HG02798 (cell line): Measurements from ENCODE around the gene LETMD1.
"Not testable (repeated sequence)": the region's sequence is repeated elsewhere in the genome, so short reads cannot be mapped to it uniquely, and the experiment has no call there.

Experiments used
- ATAC-seq: cut with Tn5 transposase; IDR thresholded peaks from one replicate; pipeline ENCODE4 v1.9.1; 2021; ENCODE audit warnings: mild to moderate bottlenecking; ENCODE audit not compliant: unreplicated experiment, poor library complexity

The LETMD1 gene, protein sequence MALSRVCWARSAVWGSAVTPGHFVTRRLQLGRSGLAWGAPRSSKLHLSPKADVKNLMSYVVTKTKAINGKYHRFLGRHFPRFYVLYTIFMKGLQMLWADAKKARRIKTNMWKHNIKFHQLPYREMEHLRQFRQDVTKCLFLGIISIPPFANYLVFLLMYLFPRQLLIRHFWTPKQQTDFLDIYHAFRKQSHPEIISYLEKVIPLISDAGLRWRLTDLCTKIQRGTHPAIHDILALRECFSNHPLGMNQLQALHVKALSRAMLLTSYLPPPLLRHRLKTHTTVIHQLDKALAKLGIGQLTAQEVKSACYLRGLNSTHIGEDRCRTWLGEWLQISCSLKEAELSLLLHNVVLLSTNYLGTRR

DNA sequence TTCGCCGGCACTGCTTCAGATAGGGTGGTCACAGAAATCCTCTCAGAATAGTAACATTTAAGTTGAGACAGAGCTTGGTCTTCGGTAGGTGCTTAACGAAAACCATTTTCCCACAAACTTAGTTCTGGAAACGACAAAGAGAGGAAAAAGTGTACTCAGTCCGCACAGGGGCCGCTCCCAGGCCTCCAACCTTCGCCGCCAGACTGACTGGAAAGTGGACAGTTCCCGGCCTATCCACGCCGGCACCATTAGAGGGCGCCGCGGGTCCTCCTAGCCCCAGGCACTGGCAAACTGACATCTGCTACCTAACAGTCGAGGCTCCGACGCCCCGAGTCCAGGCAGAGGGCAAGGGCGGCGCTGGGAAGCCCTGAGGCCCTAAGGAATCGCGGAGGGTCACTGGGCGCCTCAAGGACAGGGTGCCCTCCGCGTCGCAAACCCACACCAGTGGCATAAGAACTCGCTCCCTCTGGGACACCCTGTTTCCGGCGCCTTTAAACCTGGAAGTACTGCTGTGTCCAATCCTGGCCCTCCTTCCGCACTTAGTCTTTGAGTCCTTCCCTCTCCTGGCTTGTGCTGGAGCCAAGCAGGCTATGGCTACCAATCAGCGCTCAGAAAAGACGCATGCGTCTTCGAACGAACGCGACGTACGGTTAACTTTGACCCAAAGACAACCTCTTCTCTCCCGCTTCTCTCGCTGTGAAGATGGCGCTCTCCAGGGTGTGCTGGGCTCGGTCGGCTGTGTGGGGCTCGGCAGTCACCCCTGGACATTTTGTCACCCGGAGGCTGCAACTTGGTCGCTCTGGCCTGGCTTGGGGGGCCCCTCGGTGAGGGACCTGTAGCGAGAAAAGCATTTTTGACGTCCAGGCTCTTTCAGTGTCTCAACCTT, at the start of gene LETMD1:
Gene LETMD1, plus strand, starts transcription at position 673 of the 886 bp plus-strand sequence. Its CDS starts 30 bp downstream, at position 703.
- peak; percentile 97 for ATAC-seq

DNA sequence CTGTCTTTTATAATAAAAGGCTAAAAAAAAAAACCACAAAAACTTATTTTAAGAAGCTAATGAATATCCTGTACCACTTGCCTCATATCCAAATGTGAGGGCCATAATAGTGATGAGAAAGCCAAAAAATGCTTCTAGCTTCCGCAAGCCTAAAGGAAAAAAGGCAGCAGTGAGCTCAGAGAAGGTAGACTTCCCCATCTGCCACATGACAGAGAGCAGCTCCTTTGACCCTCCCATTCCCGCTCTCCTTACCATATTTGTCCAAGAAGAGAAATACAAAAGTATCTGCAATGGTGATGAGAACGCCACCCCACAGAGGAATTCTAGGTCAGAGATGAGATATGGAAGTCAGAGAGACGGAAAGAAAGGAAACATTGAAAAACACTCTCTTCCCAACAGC, 49.0 kb upstream of the LETMD1 start:
- ATAC-seq = no peak

DNA sequence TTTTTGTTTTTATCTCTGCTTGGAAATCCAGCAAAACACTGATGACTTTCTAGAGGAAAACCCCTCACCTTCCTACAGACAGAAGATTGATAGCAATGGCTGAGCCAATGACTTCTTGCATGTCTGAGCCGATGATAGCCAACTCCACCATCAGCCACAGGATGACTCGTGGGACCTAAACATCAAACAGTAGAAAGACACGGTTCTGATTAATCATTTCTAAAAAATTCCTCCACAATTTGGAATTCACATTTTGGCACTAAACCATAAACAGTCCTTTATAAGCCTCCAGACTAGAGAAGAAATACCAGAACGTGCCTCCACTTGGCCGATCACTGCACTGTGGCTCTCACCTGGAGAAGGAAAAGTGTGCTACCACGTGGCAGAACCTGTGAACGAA, 47.9 kb upstream of the LETMD1 start:
- ATAC-seq = no peak

DNA sequence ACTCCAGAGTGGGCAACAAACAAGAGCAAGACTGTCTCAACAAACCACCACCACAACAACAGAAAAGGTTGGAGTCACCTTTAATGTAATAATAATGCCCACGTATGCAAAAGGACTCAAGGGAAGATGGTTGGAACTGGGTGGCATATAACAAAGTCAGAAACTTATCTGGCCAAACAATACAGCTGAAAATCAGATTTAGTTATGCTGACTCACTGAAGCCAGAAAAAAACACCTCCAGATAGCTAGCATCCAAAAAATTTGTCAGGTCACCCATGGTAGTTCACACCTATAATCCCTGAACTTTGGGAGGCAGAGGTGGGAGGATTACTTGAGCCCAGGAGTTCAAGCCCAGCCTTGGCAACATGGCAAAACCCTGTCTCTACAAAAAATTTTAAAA, 46.3 kb upstream of the LETMD1 start:
- no peak for ATAC-seq

DNA sequence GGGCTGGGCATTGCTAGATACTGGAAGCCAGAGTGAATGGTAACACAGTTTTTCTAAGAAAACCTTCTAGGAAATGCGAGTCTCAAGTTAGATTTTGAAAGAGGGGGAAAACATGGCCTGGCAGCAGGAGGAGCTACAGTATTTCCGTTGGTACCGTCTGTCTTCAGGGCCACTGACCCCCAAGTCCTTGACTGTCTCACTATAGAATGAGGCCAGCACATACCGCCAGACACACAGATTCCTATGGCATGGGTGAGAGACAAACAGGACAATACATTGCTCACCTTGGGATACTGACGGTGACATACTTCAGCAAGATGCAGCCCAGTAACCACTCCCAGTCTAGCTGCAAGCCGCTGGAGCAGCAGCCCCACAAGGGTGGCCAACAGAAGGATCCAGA, 43.6 kb upstream of the LETMD1 start:
- ATAC-seq = no peak

DNA sequence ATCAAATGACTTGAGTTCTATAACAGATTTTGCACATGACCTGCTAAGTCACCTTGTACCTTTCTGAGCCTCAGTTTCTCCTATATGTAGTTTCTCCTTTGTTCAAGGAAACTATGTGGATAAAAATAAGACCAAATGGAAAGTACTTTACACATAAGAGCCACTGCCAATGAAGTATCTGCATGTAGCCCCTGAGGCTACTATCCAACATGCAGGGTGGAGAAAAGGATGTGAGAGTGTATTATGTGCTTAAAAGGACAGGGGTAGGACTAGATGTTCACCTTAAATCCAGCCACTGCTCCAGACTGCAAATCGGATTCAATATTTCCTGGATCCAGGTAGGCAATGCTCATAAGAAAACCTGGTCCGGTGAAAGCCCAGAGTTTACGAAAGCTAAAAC, 43.1 kb upstream of the LETMD1 start:
- ATAC-seq = no peak

DNA sequence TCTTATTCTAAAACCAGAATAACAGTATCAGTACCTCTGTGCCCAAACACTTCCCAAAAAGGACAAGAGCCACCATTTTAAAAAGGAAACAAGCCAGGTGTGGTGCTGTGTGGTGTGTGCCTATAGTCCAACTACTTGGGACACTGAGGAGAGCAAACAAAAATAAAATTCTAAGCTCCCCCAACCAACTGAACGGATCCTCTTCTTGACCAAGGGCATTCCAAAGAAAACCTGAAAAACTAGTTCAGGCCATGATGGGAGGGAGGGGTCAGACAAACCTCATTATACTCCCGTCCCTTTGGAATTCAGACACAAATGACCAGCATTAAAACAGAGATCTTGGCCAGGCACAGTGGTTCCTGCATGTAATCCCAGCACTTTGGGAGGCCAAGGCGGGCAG, 42.5 kb upstream of the LETMD1 start:
- no peak for ATAC-seq

DNA sequence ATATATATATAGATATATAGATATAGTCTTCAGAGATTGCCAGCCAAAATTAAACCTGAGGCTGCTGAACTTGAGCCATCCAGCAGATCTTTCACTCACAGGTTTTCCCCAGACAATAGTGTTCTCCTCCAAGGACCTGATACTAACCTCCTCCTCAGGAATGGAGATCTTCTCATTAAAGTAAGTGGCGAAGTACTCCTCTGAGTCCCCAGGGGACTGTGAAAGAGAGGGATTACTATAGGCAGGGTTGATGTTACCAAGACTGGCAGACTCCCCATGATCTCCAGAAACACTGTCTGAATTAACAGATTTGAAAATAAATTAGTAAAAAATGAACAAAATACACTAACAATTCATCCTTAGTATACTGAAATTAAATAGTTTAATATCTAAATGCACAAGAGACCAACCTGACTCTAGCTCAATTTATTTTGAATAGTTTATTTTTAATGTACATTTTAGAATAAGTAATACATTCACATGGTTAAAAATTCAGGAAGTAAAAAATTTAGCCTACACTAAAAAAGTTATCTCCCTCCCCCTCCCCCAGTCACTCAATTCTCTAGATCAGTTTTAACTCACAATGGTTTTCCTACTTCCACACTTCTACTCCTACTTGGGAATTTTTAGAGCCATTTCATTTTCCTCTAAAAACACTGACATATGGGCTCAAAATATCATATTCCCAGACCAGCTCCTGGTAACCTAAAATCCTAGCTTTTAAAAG, 39.6 kb upstream of the LETMD1 start:
- ATAC-seq = no peak

DNA sequence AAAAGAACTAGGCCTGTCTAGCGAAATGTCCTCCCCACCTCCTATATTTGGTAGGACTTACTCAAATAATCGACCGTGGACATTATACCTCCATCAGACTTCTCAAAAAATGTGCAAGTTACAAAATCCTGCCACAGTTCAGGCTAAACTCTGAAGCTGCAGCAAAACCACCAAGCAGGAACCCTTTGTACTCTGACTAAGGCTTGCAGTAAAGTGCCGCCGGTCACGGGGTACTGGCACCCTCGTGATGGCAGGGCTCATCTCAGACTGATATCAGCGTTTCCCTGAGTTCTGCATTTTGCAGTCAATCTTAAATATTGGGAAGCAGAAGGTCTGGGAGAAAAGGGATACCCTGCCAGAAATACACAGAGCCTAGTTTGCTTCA, 39.1 kb upstream of the LETMD1 start:
- ATAC-seq = no peak

DNA sequence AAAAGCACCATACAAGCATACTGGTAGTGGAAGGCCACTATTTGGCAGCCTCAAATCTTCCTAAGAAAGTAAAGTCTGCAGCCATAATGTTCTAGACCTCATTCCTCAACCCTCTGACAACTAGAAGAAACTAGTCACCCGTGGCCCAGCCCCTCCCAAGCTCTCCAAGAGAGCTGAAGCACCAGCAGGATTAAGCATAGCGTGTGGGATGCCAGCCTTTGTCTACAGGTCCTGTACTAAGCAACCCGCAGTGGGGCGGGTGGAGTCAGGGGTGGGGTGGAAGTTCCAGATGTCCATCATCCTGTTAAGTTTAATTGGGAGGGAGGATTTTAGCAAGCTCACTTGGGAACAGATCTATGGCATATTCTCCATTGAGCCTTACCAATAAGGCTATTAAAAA, 36.2 kb upstream of the LETMD1 start:
- no peak for ATAC-seq

DNA sequence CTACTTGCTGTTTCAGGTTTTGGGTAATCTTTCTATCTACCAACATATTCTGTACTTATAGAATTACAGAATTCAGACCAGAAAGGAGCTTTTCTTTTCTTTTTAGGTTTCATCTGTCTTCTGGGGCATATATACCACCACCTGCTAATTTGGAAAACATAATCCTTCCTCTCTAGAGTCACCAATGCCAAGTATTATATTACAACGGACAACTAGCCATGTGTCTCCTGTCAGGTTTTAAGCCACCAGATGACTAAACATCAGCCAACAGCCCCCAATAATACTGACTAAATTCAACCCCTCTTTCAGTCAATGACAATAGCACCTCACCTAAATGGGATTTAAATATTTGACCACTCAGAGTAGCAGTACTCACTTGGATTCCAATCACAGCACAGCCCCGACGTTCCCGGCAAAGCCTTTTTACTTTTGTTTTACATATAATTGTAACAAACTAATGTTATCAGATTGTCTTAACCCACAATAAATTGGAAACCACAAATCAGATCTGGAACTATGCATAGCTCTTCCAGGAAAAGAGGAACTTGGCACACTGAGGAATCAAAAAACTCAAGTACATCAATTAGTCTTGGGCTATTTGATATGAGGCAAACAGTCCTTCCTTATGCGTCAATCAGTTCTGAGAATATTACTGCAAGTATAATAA, 35.4 kb upstream of the LETMD1 start:
- no peak for ATAC-seq

DNA sequence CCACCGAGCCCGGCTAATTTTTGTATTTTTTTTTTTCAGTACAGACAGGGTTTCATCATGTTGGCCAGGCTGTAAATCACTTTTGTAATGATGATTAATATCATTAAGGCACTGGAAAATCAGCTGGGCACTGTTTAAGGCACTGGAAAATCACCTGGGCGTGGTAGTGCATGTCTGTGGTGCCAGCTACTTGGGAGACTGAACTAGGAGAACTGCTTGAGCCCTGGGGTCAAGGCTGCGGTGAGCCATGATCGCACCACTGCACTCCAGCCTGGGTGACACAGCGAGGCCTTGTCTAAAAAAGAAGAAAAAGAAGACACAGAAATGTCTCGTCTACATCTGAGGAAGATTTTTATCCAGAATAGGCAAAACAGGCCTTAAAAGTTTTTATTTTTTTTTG, 34.7 kb upstream of the LETMD1 start:
- no peak for ATAC-seq

DNA sequence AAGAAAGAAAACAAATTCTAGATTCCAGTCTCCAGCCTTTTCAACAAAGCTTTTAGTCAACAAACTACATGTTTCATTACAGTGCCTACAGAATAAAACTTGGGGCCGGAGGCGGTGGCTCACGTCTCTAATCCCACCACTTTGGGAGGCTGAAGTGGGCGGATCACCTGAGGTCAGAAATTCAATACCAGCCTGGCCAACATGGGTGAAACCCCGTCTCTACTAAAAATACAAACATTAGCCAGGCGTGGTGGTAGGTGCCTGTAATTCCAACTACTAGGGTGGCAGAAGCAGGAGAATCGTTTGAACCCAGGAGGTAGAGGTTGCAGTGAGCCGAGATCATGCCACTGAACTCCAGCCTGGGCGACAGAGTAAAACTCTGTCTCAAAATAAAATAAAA, 33.7 kb upstream of the LETMD1 start:
- ATAC-seq = not testable (repeated sequence)

DNA sequence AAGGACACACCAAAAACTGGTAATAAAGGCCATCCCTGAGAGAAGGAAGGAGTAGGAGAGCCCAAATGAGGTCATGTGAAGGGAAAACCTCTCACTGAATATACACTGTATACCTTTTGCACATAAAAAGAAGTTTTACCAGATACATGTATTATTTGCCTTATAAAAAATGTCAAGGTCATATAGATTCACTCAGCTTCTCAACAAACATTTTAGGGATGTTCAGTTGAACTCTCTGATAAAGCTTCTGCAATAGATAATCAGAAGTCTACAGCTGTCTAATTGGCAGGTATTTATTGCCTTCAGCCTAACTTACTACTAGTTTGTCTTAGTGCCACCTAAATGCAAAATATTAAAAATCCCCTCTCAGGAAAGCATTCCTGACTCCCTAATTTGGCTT, 30.7 kb upstream of the LETMD1 start:
- ATAC-seq = no peak

DNA sequence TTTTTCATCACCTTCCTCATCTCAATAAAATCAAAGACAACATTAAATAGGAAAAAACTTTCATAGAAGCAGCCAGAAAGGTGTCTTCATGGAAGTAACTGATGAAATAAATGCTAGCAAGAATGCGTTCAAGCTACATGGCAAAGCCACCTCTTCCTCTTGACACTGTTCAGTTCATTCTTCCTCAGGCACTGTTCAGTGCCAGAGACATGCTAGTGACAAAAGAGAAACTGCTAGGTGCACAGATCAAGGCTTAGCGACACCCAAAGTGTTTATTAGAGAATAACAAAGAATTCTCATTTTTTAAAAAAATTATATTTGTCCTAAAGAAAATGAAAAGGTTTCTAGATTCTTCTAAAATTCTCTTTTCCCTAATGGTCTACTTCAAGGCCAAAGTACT, 29.2 kb upstream of the LETMD1 start:
- ATAC-seq = no peak

DNA sequence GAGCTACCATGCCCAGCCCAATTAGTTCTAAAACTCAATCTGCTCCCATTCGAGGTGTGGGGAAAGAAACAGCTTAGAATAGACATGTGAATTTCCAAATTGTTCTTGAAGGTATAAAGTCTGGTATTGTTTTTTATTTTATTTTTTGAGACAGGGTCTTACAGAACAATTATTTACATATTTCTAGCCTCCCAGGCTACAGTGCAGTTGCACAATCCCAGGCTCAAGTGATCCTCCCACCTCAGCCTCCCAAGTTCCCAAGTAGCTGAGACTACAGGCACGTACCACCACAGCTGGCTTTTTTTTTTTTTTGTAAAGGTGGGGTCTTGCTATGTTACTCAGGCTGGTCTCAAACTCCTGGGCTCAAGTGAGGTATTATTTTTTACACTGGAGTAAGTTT, 28.2 kb upstream of the LETMD1 start:
- ATAC-seq = no peak

DNA sequence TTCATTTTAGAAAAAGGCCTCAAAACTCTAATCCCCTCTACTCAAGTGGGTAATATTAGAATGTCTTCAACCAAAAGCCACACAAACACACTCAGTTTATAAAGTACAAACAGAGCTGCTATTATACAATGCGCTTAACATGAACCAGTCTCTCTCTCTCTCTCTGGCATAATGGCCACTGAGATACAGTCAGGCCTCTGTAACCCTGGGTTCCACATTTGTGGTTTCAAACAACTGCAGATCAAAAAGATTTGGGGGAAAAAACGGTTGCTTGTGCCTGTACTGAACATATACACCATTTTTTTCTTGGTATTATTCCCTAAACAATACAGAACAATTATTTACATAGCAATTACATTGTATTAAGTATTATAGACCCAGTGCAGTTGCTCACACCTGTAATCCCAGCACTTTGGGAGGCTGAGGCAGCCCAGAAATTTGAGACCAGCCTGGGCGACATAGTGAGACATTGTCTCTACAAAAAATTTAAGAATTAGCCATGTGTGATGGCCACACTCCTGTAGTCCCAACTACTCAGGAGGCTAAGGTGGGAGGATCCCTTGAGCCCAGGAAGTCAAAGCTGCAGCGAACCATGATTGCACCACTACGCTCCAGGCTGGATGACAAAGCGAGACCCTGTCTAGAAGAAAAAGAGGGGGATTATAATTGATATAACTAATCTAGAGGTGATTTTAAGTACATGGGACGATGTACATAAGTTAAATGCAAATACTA, 27.5 kb upstream of the LETMD1 start:
- ATAC-seq = no peak

DNA sequence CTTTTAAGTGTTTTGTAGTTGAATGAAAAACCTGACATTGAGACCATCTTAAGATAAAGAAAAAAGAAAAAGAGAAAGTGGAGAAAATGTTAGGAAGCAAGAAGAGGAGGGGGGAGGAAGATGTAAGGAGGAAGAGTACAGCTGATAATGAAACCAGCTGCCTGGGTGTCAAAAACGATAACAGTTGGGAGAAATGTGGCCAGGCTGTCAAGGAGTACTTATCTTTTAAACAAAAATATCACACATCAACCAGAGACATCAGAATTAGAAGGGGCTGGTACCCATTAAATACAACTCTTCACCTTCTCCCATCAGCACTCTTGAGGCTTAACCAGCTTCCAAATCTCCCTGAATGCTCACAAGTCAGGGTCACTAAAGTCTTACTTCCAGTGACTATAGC, 26.4 kb upstream of the LETMD1 start:
- ATAC-seq = no peak

DNA sequence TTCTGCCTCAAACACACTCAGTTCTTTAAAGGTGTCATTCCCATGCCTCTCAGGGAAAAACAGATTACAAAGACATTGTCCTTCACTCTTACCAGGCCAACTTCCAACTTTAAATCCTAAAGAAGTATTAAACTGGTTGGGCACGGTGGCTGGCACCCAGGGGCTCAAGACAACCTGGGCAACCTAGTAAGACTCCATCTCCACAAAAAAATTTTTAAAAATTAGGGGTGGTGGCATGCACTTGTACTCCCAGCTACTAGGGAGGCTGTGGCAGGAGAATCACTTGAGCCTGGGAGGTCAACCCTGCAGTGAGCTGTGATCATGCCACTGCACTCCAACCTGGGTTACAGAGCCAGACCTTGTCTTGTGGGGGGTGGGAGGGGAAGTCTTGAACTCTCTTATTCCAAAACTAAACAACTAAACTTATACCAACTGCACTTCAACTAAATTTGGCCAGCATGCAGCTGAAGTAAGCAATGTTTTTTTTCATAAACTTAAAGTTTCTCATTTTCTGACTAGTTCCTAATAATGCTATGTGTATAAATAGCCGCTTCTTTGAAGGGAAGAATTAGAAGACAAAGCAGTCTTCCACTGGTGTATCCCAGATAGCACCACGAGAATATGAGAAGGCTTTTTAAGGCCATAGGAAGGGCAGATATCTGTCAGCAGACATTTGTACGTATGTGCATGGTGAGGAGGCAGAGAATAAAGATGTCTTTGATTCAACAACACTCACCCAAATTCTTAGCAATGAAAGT, 24.3 kb upstream of the LETMD1 start:
- ATAC-seq = no peak
